Thoracic aorta (tissue), 2 donors: Measurements from ENCODE around the gene RPS6KA6. TPM values are rescaled to one million over a fixed set of nuclear protein-coding genes. Genes with fewer than 3 reads are reported as not detected.
A peak's percentile ranks its signal among the peaks of the same experiment; 100 is the strongest.
"Not testable (repeated sequence)": the region's sequence is repeated elsewhere in the genome, so short reads cannot be mapped to it uniquely, and the experiment has no call there.

ENCODE experiments used
- ATAC-seq: fragments of 150-250 bp; one replicate; pipeline ENCODE4 v1.8.0; 2017; ENCODE audit warnings: low read depth; ENCODE audit not compliant: insufficient number of reproducible peaks, low FRiP score
- DNase-seq: peaks from one replicate; pipeline ENCODE4 v3.0.0-alpha.2; 2020; ENCODE audit warnings: low spot score
- H3K27ac ChIP-seq, 2 donors: fragments of 200-600 bp; sonication (generic); 1 replicate in 1 of 2; 2 replicates in 1 of 2; pipeline ENCODE4 v1.5.1; 2016; ENCODE audit warnings: mild to moderate bottlenecking in 2 of 2, moderate library complexity in 2 of 2
- H3K27me3 ChIP-seq: fragments of 200-600 bp; sonication (generic); replicated peaks from 2 replicates; pipeline ENCODE4 v1.6.0; 2016; ENCODE audit warnings: mild to moderate bottlenecking; ENCODE audit not compliant: insufficient read depth
- H3K36me3 ChIP-seq: fragments of 200-600 bp; sonication (generic); one replicate; pipeline ENCODE4 v1.5.1; 2016
- H3K4me1 ChIP-seq, 2 donors: fragments of 200-600 bp; sonication (generic); 1 replicate in 1 of 2; 2 replicates in 1 of 2; pipeline versions ENCODE4 v1.5.1 to v1.6.0; 2016; ENCODE audit warnings: low read depth in 2 of 2, mild to moderate bottlenecking in 1 of 2; ENCODE audit not compliant: control insufficient read depth in 1 of 2
- H3K4me3 ChIP-seq: fragments of 200-600 bp; sonication (generic); 2 replicates; pipeline ENCODE4 v1.5.1; 2016; ENCODE audit warnings: mild to moderate bottlenecking
- H3K9me3 ChIP-seq: fragments of 200-600 bp; sonication (generic); 2 replicates; pipeline ENCODE4 v1.5.1; 2016
- CTCF ChIP-seq: fragments of 200-600 bp; sonication (generic); IDR thresholded peaks from one replicate; pipeline ENCODE4 v1.5.1; 2019; ENCODE audit warnings: antibody characterized with exemption
- total RNA-seq, 2 donors: library from RNA; depleted of rRNA; stranded (reverse); fragments of >200 nt; gene quantifications; one replicate each; pipeline versions ENCODE4 v1.1.0 to v1.2.3, GENCODE V29; 2016

The RPS6KA6 gene
- total RNA-seq, 2 donors from 2014 or later = 8.5 to 9.6 TPM

- ATAC-seq (no peak), DNase-seq (no peak)
- TF ChIP-seq CTCF = no peak
- no peak overlapping the region for H3K27ac ChIP-seq
- H3K27me3 ChIP-seq = no peaks in the 10 kb centered on the region
- H3K4me3 ChIP-seq = no peak overlapping the region
- H3K36me3 ChIP-seq = no peaks in the 10 kb centered on the region
- no peaks in the 10 kb centered on the region for H3K4me1 ChIP-seq
- H3K9me3 ChIP-seq = no peaks in the 10 kb centered on the region
Measured at GRCh38 chrX:84108584-84108983, 79.4 kb downstream of the RPS6KA6 start.

GRCh38 chrX:84099120-84099519 is 88.9 kb downstream of the RPS6KA6 start:
- no peaks in the 10 kb centered on the region for H3K27me3 ChIP-seq
- no peaks in the 10 kb centered on the region for H3K36me3 ChIP-seq
- DNase-seq = no peak

GRCh38 chrX:84079479-84080197 is 108.4 kb downstream of the RPS6KA6 start:
- not testable (repeated sequence) for H3K27ac ChIP-seq, ATAC-seq, H3K9me3 ChIP-seq, H3K36me3 ChIP-seq, H3K4me1 ChIP-seq, DNase-seq, H3K27me3 ChIP-seq
- H3K4me3 ChIP-seq = peak overlapping the region; percentile 31

More at GRCh38 chrX:84099120-84099519, 88.9 kb downstream of the RPS6KA6 start:
- H3K27ac ChIP-seq = no peak overlapping the region
- no peaks in the 10 kb centered on the region for H3K9me3 ChIP-seq
- H3K4me1 ChIP-seq = no peaks in the 10 kb centered on the region
- no peak for ATAC-seq
- TF ChIP-seq CTCF = no peak
- H3K4me3 ChIP-seq = no peak overlapping the region

- Histone ChIP-seq H3K4me3 (peak overlapping the region; percentile 31), H3K27ac (no peak overlapping the region), H3K27me3 (no peaks in the 10 kb centered on the region), H3K9me3 (no peaks in the 10 kb centered on the region), H3K4me1 (no peaks in the 10 kb centered on the region), H3K36me3 (no peaks in the 10 kb centered on the region)
- ATAC-seq (no peak), DNase-seq (no peak)
- no peak for TF ChIP-seq CTCF
Measured at GRCh38 chrX:84078991-84079390, 109.0 kb downstream of the RPS6KA6 start.

GRCh38 chrX:84064814-84065213 is 123.2 kb downstream of the RPS6KA6 start:
- H3K9me3 ChIP-seq = no peaks in the 10 kb centered on the region
- H3K4me1 ChIP-seq = no peaks in the 10 kb centered on the region
- H3K27me3 ChIP-seq = no peaks in the 10 kb centered on the region
- no peak overlapping the region for H3K27ac ChIP-seq
- DNase-seq = no peak
- H3K4me3 ChIP-seq = no peak overlapping the region
- TF ChIP-seq CTCF = no peak
- no peak for ATAC-seq
- H3K36me3 ChIP-seq = no peaks in the 10 kb centered on the region

GRCh38 chrX:84064164-84064563 is 123.8 kb downstream of the RPS6KA6 start:
- Histone ChIP-seq H3K9me3 (no peaks in the 10 kb centered on the region), H3K27me3 (no peaks in the 10 kb centered on the region)

More at GRCh38 chrX:84064164-84064563, 123.8 kb downstream of the RPS6KA6 start:
- H3K4me1 ChIP-seq = no peaks in the 10 kb centered on the region
- DNase-seq = no peak
- no peak for ATAC-seq
- no peak for TF ChIP-seq CTCF
- H3K4me3 ChIP-seq = no peak overlapping the region
- no peaks in the 10 kb centered on the region for H3K36me3 ChIP-seq
- no peak overlapping the region for H3K27ac ChIP-seq
